WTC11 (cell line): ENCODE data around the gene ISY1.

Source experiments
- ZNF232 ChIP-seq: sonication (generic); formaldehyde crosslinking; IDR thresholded peaks from 2 replicates; pipeline ENCODE4 v1.8.0; 2022; ENCODE audit warnings: mild to moderate bottlenecking, missing genetic modification reagents
- TF ChIP-seq, protein P1 (sequence below): fragments of 200-600 bp; IDR thresholded peaks from 2 replicates; pipeline ENCODE4 v1.8.0; 2022; ENCODE audit warnings: antibody characterized with exemption
- TF ChIP-seq, protein P2 (sequence below): sonication (generic); formaldehyde crosslinking; IDR thresholded peaks from 2 replicates; pipeline ENCODE4 v1.8.0; 2022; ENCODE audit warnings: mild to moderate bottlenecking, missing genetic modification reagents

DNA sequence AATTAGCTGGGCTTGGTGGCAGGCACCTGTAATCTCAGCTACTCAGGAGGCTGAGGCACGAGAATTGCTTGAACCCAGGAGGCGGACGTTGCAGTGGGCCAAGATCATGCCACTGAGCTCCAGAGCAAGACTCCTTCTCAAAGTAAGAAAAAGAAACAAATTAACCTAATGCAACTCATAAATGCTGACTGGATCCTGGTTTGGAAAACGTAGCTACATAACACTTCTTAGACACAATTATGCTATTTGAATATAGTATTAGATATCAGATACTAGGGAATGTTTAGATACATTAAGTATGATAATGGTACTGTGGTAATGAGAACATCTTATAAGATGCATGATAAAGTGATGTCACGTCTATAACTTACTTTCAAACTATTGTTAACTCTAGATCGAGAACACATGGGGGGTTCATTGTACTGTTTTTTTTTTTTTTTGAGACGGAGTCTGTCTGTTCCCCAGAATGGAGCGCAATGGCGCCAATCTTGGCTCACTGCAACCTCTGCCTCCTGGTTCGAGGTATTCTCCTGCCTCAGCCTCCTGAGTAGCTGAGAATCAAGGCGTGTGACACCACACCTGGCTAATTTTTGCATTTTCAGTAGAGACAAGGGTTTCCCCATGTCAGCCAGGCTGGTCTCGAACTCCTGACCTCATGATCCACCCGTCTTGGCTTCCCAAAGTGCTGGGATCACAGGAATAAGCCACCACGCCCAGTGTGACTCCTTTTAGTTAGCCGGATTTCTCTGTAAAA is 5.9 kb upstream of the ISY1 start:
- TF ChIP-seq, protein P1, sequence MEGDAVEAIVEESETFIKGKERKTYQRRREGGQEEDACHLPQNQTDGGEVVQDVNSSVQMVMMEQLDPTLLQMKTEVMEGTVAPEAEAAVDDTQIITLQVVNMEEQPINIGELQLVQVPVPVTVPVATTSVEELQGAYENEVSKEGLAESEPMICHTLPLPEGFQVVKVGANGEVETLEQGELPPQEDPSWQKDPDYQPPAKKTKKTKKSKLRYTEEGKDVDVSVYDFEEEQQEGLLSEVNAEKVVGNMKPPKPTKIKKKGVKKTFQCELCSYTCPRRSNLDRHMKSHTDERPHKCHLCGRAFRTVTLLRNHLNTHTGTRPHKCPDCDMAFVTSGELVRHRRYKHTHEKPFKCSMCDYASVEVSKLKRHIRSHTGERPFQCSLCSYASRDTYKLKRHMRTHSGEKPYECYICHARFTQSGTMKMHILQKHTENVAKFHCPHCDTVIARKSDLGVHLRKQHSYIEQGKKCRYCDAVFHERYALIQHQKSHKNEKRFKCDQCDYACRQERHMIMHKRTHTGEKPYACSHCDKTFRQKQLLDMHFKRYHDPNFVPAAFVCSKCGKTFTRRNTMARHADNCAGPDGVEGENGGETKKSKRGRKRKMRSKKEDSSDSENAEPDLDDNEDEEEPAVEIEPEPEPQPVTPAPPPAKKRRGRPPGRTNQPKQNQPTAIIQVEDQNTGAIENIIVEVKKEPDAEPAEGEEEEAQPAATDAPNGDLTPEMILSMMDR, result no peak
- TF ChIP-seq ZNF232 (CRISPR knock-in tag), result no peak
- TF ChIP-seq, protein P2, sequence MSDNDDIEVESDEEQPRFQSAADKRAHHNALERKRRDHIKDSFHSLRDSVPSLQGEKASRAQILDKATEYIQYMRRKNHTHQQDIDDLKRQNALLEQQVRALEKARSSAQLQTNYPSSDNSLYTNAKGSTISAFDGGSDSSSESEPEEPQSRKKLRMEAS (CRISPR knock-in tag), result no peak
